Kidney (tissue), 14 donors: ENCODE results near the gene FAM131C. TPM values are rescaled to one million over a fixed set of nuclear protein-coding genes. Genes with fewer than 3 reads are reported as not detected.

Experiments
- DNase-seq, 5 donors: peaks; one replicate each; pipeline ENCODE4 v3.0.0-alpha.2; 2013 to 2020
- FAIRE-seq: peaks from 2 replicates; lab custom pipeline; 2012; peaks lifted over from hg19 to GRCh38; lab: Jason Lieb, UNC
- H3K27ac ChIP-seq, 2 donors: one replicate each; pipeline ENCODE4 v1.7.0; 2013; ENCODE audit warnings: low read depth in 2 of 2, low read length in 2 of 2, inconsistent platforms in 1 of 2
- H3K27me3 ChIP-seq: one replicate; pipeline ENCODE4 v1.7.1; 2013; ENCODE audit warnings: low read length, inconsistent platforms; ENCODE audit not compliant: control insufficient read depth, insufficient read depth
- H3K36me3 ChIP-seq, 3 donors: one replicate each; pipeline versions ENCODE4 v1.7.0 to v1.7.1; 2013; ENCODE audit warnings: low read length in 3 of 3, control low read depth in 1 of 3, inconsistent platforms in 1 of 3; ENCODE audit not compliant: insufficient read depth in 3 of 3, control insufficient read depth in 2 of 3
- H3K4me1 ChIP-seq, 3 donors: one replicate each; pipeline versions ENCODE4 v1.7.0 to v1.7.1; 2013; ENCODE audit warnings: low read length in 3 of 3, inconsistent platforms in 1 of 3, low read depth in 1 of 3; ENCODE audit not compliant: control insufficient read depth in 2 of 3, insufficient read depth in 2 of 3
- H3K4me3 ChIP-seq, 3 donors: one replicate each; pipeline versions ENCODE4 v1.7.0 to v1.8.1; 2013; ENCODE audit warnings: low read length in 3 of 3, control low read depth in 1 of 3, inconsistent platforms in 1 of 3
- H3K9ac ChIP-seq, 3 donors: one replicate each; pipeline versions ENCODE4 v1.7.0 to v1.7.1; 2013; ENCODE audit warnings: low read length in 3 of 3, control low read depth in 1 of 3, inconsistent platforms in 1 of 3
- H3K9me3 ChIP-seq, 3 donors: one replicate each; pipeline versions ENCODE4 v1.7.0 to v1.7.1; 2013; ENCODE audit warnings: low read length in 3 of 3, control low read depth in 1 of 3, inconsistent platforms in 1 of 3; ENCODE audit not compliant: control insufficient read depth in 2 of 3, insufficient read depth in 1 of 3
- CTCF ChIP-seq: IDR thresholded peaks from 3 replicates; pipeline ENCODE4 v1.5.1; 2012; ENCODE audit warnings: mild to moderate bottlenecking, moderate library complexity, borderline replicate concordance; ENCODE audit not compliant: insufficient read depth; ENCODE audit errors: extremely low read depth
- intact Hi-C: fragments of 100-400 bp; cut with DNase I; formaldehyde crosslinking; loops from one replicate; pipeline ENCODE4 v1.11.1; 2022
- polyA plus RNA-seq: library from polyadenylated mRNA; stranded (reverse); fragments of 350-450 nt; fragmentation: Illumina TruSeq; extraction: RNeasy Lipid Tissue Mini Kit (QIAGEN cat#74804); gene quantifications from one replicate; pipeline ENCODE4 v1.2.3, GENCODE V29; 2014; ENCODE audit warnings: low read depth, low replicate concordance; ENCODE audit not compliant: insufficient read depth
- total RNA-seq: library from RNA; stranded (reverse); fragmentation: NEBNext Ultra II Directional; extraction: Animal tissue kit (Norgen Biotek cat#: 25700); gene quantifications from one replicate; pipeline ENCODE4 v1.2.1, GENCODE V29; 2021
- donor health status: control.
- donor health status: control.
- donor health status: control.
- donor health status: control.
- donor health status: control.
- donor health status: DM: yes; HTN: yes; CAD: no.
- donor health status: Normal renal cell carcinoma (clear cell type).

The FAM131C gene
- total and polyA plus RNA-seq, 2 donors from 2014 or later: 5.0 to 12.0 TPM

- Histone ChIP-seq H3K4me3 (no peak overlapping the region), H3K27me3 (no peaks in the 10 kb centered on the region), H3K4me1 (peaks cover 0 to 2% (median 0%) of the 10 kb centered on the region in 3 donors), H3K36me3 (no peaks in the 10 kb centered on the region), H3K9ac (no peak overlapping the region), H3K27ac (no peak overlapping the region), H3K9me3 (no peaks in the 10 kb centered on the region)
- peak in 1 of 5 donors; percentile 66 for DNase-seq
- TF ChIP-seq CTCF: no peak
- FAIRE-seq: no peak
- intact Hi-C loops: no loop called here
Measured at GRCh38 chr1:16114527-16115467, 41.3 kb upstream of the FAM131C start.

GRCh38 chr1:16112596-16113555, 39.4 kb upstream of the FAM131C start:
- Histone ChIP-seq H3K4me3 (no peak overlapping the region), H3K4me1 (peaks cover 0 to 2% (median 0%) of the 10 kb centered on the region in 3 donors), H3K9me3 (peaks cover 0 to 4% (median 0%) of the 10 kb centered on the region in 3 donors), H3K9ac (no peak overlapping the region), H3K27ac (no peak overlapping the region), H3K27me3 (no peaks in the 10 kb centered on the region), H3K36me3 (no peaks in the 10 kb centered on the region)
- peak; percentile 69 to 88 (median 82) for DNase-seq
- TF ChIP-seq CTCF: no peak
- intact Hi-C loops: no loop called here
- no peak for FAIRE-seq

GRCh38 chr1:16111771-16112595, 38.5 kb upstream of the FAM131C start:
- Histone ChIP-seq H3K27me3 (no peaks in the 10 kb centered on the region), H3K4me3 (no peak overlapping the region), H3K9ac (no peak overlapping the region), H3K4me1 (peaks cover 0 to 2% (median 0%) of the 10 kb centered on the region in 3 donors), H3K27ac (no peak overlapping the region), H3K9me3 (peaks cover 0 to 4% (median 0%) of the 10 kb centered on the region in 3 donors), H3K36me3 (no peaks in the 10 kb centered on the region)
- FAIRE-seq (no peak), DNase-seq (peak in 4 of 5 donors; percentile 44 to 70 (median 63))
- TF ChIP-seq CTCF: no peak
- intact Hi-C loops: no loop called here
